CD4-positive, alpha-beta T cell (primary cell): Measurements from ENCODE around the gene EEF1E1. TPM values are rescaled to one million over a fixed set of nuclear protein-coding genes. Genes with fewer than 3 reads are reported as not detected.

Experiments
- ATAC-seq: fragments of 200-7000 bp; cut with Tn5 transposase; one replicate; pipeline ENCODE4 v1.10.0; 2022; ENCODE audit warnings: mild to moderate bottlenecking; ENCODE audit not compliant: poor library complexity
- CTCF ChIA-PET: fragments of 350-600 bp; sonication (Branson Sonifier 250); formaldehyde crosslinking; loops from one replicate; lab custom pipeline; 2021; ENCODE audit warnings: antibody characterized with exemption, inconsistent platforms; lab: Charles Lee
- POLR2A ChIA-PET: fragments of 350-600 bp; sonication (Branson Sonifier 250); formaldehyde crosslinking; loops from one replicate; lab custom pipeline; 2021; ENCODE audit warnings: antibody characterized with exemption, inconsistent platforms; lab: Charles Lee
- DNase-seq, 14 experiments: peaks; one replicate each; pipeline ENCODE4 v3.0.0-alpha.2; 2013 to 2020; ENCODE audit warnings: mixed read lengths in 2 of 14
- H3K27ac ChIP-seq, 2 donors: one replicate each; pipeline versions ENCODE4 v1.5.1 to v1.7.0; 2013; ENCODE audit warnings: low read length in 2 of 2, low read depth in 1 of 2, mild to moderate bottlenecking in 1 of 2
- H3K27me3 ChIP-seq, 2 experiments: 1 replicate in 1 of 2; 2 replicates in 1 of 2; pipeline versions ENCODE4 v1.6.1 to v1.7.0; 2013; ENCODE audit warnings: low read length in 2 of 2, control low read depth in 1 of 2, mild to moderate bottlenecking in 1 of 2, moderate library complexity in 1 of 2; ENCODE audit not compliant: insufficient read depth in 2 of 2, control insufficient read depth in 1 of 2
- H3K36me3 ChIP-seq: one replicate; pipeline ENCODE4 v1.6.1; 2013; ENCODE audit warnings: low read length, control low read depth; ENCODE audit not compliant: insufficient read depth
- H3K4me1 ChIP-seq: one replicate; pipeline ENCODE4 v1.6.1; 2013; ENCODE audit warnings: low read length, control low read depth; ENCODE audit not compliant: insufficient read depth
- H3K4me3 ChIP-seq: one replicate; pipeline ENCODE4 v1.5.1; 2013; ENCODE audit warnings: mild to moderate bottlenecking, low read length, moderate library complexity
- H3K9me3 ChIP-seq, 2 experiments: 1 replicate in 1 of 2; 2 replicates in 1 of 2; pipeline versions ENCODE4 v1.6.1 to v1.7.0; 2013; ENCODE audit warnings: low read length in 2 of 2, mild to moderate bottlenecking in 2 of 2, control low read depth in 1 of 2, moderate library complexity in 1 of 2; ENCODE audit not compliant: control insufficient read depth in 1 of 2, insufficient read depth in 1 of 2
- H3K27ac Mint-ChIP-seq: one replicate; pipeline ENCODE4 v1.8.0; 2020; ENCODE audit warnings: mixed read lengths
- H3K27me3 Mint-ChIP-seq: one replicate; pipeline ENCODE4 v1.8.0; 2021; ENCODE audit warnings: mixed read lengths
- H3K36me3 Mint-ChIP-seq: one replicate; pipeline ENCODE4 v1.8.0; 2021; ENCODE audit warnings: low read depth, mixed read lengths
- H3K4me1 Mint-ChIP-seq: one replicate; pipeline ENCODE4 v1.8.0; 2021; ENCODE audit warnings: low read depth, mixed read lengths
- H3K4me3 Mint-ChIP-seq: one replicate; pipeline ENCODE4 v1.8.0; 2020; ENCODE audit warnings: mild to moderate bottlenecking, mixed read lengths
- H3K9me3 Mint-ChIP-seq: one replicate; pipeline ENCODE4 v1.8.0; 2020; ENCODE audit warnings: mixed read lengths
- intact Hi-C, 2 experiments: fragments of 100-400 bp; cut with DNase I in 1 of 2; cut with micrococcal nuclease in 1 of 2; formaldehyde crosslinking; loops; one replicate each; pipeline versions ENCODE4 v1.15.1 to v1.9.0; 2023 to 2025; cut with DNase I, micrococcal nuclease
- total RNA-seq, 174 experiments: library from RNA in 2 of 174; stranded (reverse) in 2 of 174; gene quantifications; one replicate each; pipeline ENCODE4 v1.2.3 and lab custom pipeline; 2021 to 2026
- TF ChIP-seq, protein P1 (sequence below): fragments of 200-600 bp; IDR thresholded peaks from one replicate; pipeline ENCODE4 v1.8.0; 2022; ENCODE audit warnings: antibody characterized with exemption, mild to moderate bottlenecking

The EEF1E1 gene
- total RNA-seq, 2 experiments from 2014 or later, result 11.2 to 14.7 TPM

DNA sequence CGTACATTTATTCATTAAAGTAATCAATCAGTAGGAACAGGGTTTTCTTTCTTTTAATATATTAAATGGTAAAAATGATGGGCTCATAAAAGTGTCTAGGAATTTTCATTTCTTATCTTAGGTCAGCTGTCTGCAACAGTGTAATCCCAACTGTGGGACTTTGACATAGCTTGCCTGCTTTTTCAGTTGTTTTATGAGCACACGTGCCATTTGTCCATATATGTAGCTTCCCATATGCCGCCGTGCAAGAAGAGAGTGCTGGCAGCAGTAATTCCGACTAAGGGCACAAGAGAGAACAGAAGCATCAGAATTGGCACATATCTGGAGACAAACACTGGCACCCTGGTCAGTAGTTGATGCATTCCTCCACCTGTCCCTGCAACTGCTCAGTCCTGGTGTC, 20.9 kb upstream of the EEF1E1 start:
- intact Hi-C loops, result no loop called here
- CTCF ChIA-PET, result interaction anchor here (0.6 kb wide), 1 partner anchor 10 kb away, joined by 3 read pairs; no protein-coding TSS in a partner anchor

DNA sequence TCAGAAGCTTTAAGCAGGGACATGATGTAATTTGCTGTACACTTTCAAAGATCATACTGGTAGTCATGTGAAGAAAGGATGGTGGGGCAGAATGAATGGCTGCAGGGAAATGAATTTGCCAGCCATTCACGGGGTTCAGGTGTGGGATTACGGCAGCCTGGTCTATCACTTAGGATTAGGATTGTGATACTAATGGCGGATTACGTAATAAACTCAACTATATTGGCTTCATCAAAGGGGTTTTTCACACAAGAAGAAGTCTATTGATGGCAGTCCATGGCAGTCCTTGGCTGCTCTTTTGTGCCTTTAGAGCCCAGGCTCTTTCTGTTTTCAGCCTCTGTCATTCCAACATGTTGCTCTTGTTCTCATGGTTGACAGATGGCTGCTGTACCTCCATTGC, 12.6 kb upstream of the EEF1E1 start:
- CTCF ChIA-PET, result no interaction called here
- no peak overlapping the region for H3K4me3 ChIP-seq
- TF ChIP-seq, protein P1, sequence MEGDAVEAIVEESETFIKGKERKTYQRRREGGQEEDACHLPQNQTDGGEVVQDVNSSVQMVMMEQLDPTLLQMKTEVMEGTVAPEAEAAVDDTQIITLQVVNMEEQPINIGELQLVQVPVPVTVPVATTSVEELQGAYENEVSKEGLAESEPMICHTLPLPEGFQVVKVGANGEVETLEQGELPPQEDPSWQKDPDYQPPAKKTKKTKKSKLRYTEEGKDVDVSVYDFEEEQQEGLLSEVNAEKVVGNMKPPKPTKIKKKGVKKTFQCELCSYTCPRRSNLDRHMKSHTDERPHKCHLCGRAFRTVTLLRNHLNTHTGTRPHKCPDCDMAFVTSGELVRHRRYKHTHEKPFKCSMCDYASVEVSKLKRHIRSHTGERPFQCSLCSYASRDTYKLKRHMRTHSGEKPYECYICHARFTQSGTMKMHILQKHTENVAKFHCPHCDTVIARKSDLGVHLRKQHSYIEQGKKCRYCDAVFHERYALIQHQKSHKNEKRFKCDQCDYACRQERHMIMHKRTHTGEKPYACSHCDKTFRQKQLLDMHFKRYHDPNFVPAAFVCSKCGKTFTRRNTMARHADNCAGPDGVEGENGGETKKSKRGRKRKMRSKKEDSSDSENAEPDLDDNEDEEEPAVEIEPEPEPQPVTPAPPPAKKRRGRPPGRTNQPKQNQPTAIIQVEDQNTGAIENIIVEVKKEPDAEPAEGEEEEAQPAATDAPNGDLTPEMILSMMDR, result no peak
- no peaks in the 10 kb centered on the region for H3K36me3 ChIP-seq
- peaks cover 0 to 3% of the 10 kb centered on the region in 2 experiments for H3K27me3 ChIP-seq
- Mint-ChIP-seq H3K4me1 (no peaks in the 10 kb centered on the region), H3K4me3 (no peak overlapping the region), H3K27me3 (peaks cover 30% of the 10 kb centered on the region), H3K27ac (no peak overlapping the region), H3K36me3 (no peaks in the 10 kb centered on the region), H3K9me3 (no peaks in the 10 kb centered on the region)
- DNase-seq (no peak), ATAC-seq (no peak)
- intact Hi-C loops, result no loop called here
- no peaks in the 10 kb centered on the region for H3K4me1 ChIP-seq
- no peak overlapping the region for H3K27ac ChIP-seq
- H3K9me3 ChIP-seq, result no peaks in the 10 kb centered on the region
- POLR2A ChIA-PET, result no interaction called here

More for the DNA sequence above, 20.9 kb upstream of the EEF1E1 start:
- H3K27me3 Mint-ChIP-seq, result peaks cover 20% of the 10 kb centered on the region
- Histone ChIP-seq H3K4me1 (no peaks in the 10 kb centered on the region), H3K36me3 (no peaks in the 10 kb centered on the region), H3K27me3 (peaks cover 3% of the 10 kb centered on the region in 2 experiments), H3K4me3 (no peak overlapping the region), H3K27ac (no peak overlapping the region), H3K9me3 (no peaks in the 10 kb centered on the region)
- ATAC-seq, result no peak
- H3K9me3 Mint-ChIP-seq, result no peaks in the 10 kb centered on the region
- no peak overlapping the region for H3K4me3 Mint-ChIP-seq
- no peaks in the 10 kb centered on the region for H3K4me1 Mint-ChIP-seq
- no peak overlapping the region for H3K27ac Mint-ChIP-seq
- no peaks in the 10 kb centered on the region for H3K36me3 Mint-ChIP-seq
- TF ChIP-seq, protein P1, result no peak
- POLR2A ChIA-PET, result no interaction called here
- DNase-seq, result no peak

DNA sequence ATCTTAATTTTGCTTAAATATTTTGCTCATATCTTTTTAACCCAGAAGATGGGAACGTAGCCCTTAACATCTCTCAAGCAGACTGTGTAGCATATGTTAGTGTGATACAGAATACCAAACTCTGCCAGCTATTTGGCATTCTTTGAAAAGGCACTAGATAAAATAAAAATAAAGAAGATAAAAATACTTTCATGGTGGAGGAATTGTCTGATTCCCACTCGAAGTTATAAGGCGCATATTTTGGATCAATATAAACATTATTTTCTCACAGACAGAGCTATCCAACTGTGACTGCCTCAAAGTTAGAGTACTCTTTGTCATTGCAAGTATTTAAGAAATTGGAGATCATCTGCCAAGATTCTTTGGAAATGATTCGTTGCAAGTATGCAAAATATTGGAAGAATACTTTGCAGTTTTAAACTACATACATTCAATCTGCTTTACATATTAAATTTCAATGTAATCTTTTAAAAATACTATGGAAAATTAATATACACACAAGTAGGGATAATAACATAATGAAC, 10.8 kb upstream of the EEF1E1 start:
- H3K27ac Mint-ChIP-seq, result no peak overlapping the region
- H3K4me3 Mint-ChIP-seq, result no peak overlapping the region
- H3K27me3 Mint-ChIP-seq, result peaks cover 33% of the 10 kb centered on the region
- TF ChIP-seq, protein P1, result no peak
- intact Hi-C loops, result no loop called here
- H3K4me1 Mint-ChIP-seq, result no peaks in the 10 kb centered on the region
- H3K36me3 Mint-ChIP-seq, result no peaks in the 10 kb centered on the region
- ChIA-PET CTCF (no interaction called here), POLR2A (no interaction called here)
- Histone ChIP-seq H3K27me3 (peaks cover 0 to 5% of the 10 kb centered on the region in 2 experiments), H3K9me3 (no peaks in the 10 kb centered on the region), H3K4me3 (no peak overlapping the region), H3K4me1 (no peaks in the 10 kb centered on the region), H3K27ac (no peak overlapping the region), H3K36me3 (no peaks in the 10 kb centered on the region)
- no peaks in the 10 kb centered on the region for H3K9me3 Mint-ChIP-seq
- ATAC-seq (no peak), DNase-seq (no peak)
